ENCODE measurements around the gene POU2F1. TPM values are rescaled to one million over a fixed set of nuclear protein-coding genes. Genes with fewer than 3 reads are reported as not detected.

The POU2F1 gene
- polyA plus RNA-seq, 1 donor from 2014 or later, result 10.9 TPM

DNA sequence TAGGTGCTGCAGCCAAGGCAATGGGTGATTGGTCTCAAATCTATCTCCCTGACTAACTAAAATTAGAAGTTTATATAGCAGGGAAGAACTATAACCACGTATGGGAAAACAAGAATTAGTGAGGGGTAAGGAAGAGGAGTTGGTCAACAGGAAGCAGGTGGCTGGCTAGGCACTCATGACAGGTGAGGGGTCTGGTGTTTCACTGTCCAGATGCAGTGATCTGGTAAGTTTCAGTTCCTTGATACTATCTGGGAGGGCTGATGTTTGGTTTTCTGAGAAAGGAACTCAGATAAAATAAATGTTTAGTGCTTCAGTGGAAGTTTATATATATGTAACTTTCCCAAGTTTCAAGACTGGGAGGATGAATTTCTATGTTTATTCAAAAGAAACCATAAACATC is 11.6 kb upstream of the POU2F1 start:
- TF ChIP-seq TAF1 (IDR thresholded peaks at IDR 0.05; ENCODE audit: low read depth), result no peak
- no peak for TF ChIP-seq REST (IDR thresholded peaks at IDR 0.05; ENCODE audit: borderline replicate concordance)
- TF ChIP-seq MXI1 (conservative IDR thresholded peaks at IDR 0.05; ENCODE audit: poor library complexity, severe bottlenecking), result no peak
- TF ChIP-seq EP300 (conservative IDR thresholded peaks at IDR 0.05; ENCODE audit: poor library complexity, severe bottlenecking), result no peak
- TF ChIP-seq CTCF (IDR thresholded peaks at IDR 0.05; ENCODE audit: poor library complexity, severe bottlenecking), result no peak
- TF ChIP-seq POLR2AphosphoS5 (IDR thresholded peaks at IDR 0.05), result no peak
- TF ChIP-seq RAD21 (conservative IDR thresholded peaks at IDR 0.05), result no peak
- TF ChIP-seq SMC3 (conservative IDR thresholded peaks at IDR 0.05; ENCODE audit: poor library complexity), result no peak
- Histone ChIP-seq H3F3A (ENCODE audit: insufficient read depth, low read length, poor library complexity, severe bottlenecking) (no peaks in the 10 kb centered on the region), H3K4me3 (ENCODE audit: low read length) (no peak overlapping the region), H3K36me3 (ENCODE audit: insufficient read depth, low read length) (no peaks in the 10 kb centered on the region), H3K27ac (ENCODE audit: low read length) (no peak overlapping the region), H3K9ac (ENCODE audit: low read length) (no peak overlapping the region), H3K27me3 (ENCODE audit: insufficient read depth, low read depth, low read length) (no peaks in the 10 kb centered on the region), H3K79me2 (replicated peaks; ENCODE audit: insufficient read depth, low read length) (no peaks in the 10 kb centered on the region), H2AFZ (ENCODE audit: low read depth, low read length) (no peak overlapping the region), H3K9me2 (ENCODE audit: insufficient read depth, low read length) (no peaks in the 10 kb centered on the region), H3K4me2 (ENCODE audit: low read length) (no peak overlapping the region), H4K20me1 (ENCODE audit: insufficient read depth) (no peaks in the 10 kb centered on the region), H3K9me3 (ENCODE audit: low read length) (no peaks in the 10 kb centered on the region)

DNA sequence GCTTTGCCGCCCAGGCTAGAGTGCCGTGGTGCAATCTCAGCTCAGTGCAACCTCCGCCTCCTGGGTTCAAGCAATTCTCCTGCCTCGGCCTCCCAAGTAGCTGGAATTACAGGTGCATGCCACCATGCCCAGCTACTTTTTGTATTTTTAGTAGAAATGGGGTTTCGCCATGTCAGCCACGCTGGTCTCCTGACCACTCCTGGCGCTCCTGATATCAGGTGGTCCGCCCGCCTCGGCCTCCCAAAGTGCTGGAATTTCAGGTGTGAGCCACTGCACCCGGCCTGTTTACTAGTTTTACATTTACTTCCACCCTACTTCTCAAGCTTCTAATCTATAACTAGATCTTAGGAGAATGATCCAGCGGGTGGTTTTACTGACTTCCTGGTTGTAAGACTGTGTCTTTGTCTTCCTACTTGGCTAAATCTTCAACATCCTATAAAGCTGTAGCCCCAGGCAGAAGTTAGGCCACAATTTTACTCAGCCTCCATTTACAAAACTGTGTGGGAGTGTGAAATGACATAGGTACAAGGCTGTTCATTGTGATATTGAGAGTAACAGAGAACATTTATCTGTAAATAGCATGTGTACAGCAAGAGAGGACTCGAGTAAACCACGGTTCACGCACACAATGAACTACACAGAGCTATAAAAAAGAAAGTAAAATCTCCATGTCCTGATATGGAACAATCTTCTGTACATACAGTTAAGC is 9.6 kb upstream of the POU2F1 start:
- no peaks in the 10 kb centered on the region for H4K20me1 ChIP-seq (ENCODE audit: insufficient read depth)
- no peak for TF ChIP-seq TAF1 (IDR thresholded peaks at IDR 0.05; ENCODE audit: low read depth)
- TF ChIP-seq POLR2AphosphoS5 (IDR thresholded peaks at IDR 0.05), result no peak
- no peak for TF ChIP-seq SMC3 (conservative IDR thresholded peaks at IDR 0.05; ENCODE audit: poor library complexity)
- no peak for TF ChIP-seq MXI1 (conservative IDR thresholded peaks at IDR 0.05; ENCODE audit: poor library complexity, severe bottlenecking)
- TF ChIP-seq REST (IDR thresholded peaks at IDR 0.05; ENCODE audit: borderline replicate concordance), result no peak
- no peaks in the 10 kb centered on the region for H3K9me3 ChIP-seq (ENCODE audit: low read length)
- H3K27me3 ChIP-seq (ENCODE audit: insufficient read depth, low read depth, low read length), result no peaks in the 10 kb centered on the region
- H3K4me3 ChIP-seq (ENCODE audit: low read length), result no peak overlapping the region
- H3K9me2 ChIP-seq (ENCODE audit: insufficient read depth, low read length), result no peaks in the 10 kb centered on the region
- H3K9ac ChIP-seq (ENCODE audit: low read length), result no peak overlapping the region
- no peak overlapping the region for H3K27ac ChIP-seq (ENCODE audit: low read length)
- H3K36me3 ChIP-seq (ENCODE audit: insufficient read depth, low read length), result no peaks in the 10 kb centered on the region
- no peaks in the 10 kb centered on the region for H3F3A ChIP-seq (ENCODE audit: insufficient read depth, low read length, poor library complexity, severe bottlenecking)
- H3K79me2 ChIP-seq (replicated peaks; ENCODE audit: insufficient read depth, low read length), result no peaks in the 10 kb centered on the region
- H3K4me2 ChIP-seq (ENCODE audit: low read length), result no peak overlapping the region
- H2AFZ ChIP-seq (ENCODE audit: low read depth, low read length), result no peak overlapping the region
